ENCODE results near the gene HHATL.
"Not testable (repeated sequence)": the region's sequence is repeated elsewhere in the genome, so short reads cannot be mapped to it uniquely, and the experiment has no call there.

HHATL gene

GRCh38 chr3:42733501-42734262 lies 31.1 kb upstream of the HHATL start:
- no peak for DNase-seq (ENCODE audit: low read depth)

DNA sequence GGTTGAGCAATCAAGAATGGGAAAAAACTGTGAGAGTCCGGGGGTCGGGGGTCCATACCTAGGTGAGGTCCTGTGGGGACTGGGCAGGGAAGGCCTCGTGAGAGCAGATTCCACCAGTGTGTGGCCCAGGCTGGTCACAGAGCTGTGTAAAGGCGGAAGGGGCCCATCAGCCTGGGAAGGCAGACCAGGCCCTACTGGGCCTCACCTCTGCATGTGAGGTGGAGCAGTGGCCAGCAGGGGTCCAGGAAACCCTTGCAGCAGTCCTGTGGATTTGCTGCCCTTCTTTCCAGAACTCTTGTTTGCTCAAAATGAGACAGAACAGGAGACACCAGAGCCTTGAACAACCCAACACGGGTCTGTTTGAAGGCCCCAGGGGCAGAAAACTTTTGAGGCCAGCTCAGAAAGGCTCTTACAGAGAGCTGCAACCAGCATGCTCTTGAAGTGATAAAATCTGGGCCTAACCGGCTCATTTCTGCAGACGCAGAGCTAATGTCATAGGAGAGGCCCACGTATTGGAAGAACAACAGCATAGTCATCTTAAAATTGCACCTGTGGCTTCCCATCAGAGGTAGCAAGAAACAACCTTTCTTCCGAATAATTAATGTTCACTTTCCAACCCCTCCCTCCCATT lies 30.3 kb upstream of the HHATL start:
- no peak for DNase-seq (ENCODE audit: low read depth)

- no peak for DNase-seq (ENCODE audit: low read depth)
These were observed 29.7 kb upstream of the HHATL start for GRCh38 chr3:42732196-42732828.

DNA sequence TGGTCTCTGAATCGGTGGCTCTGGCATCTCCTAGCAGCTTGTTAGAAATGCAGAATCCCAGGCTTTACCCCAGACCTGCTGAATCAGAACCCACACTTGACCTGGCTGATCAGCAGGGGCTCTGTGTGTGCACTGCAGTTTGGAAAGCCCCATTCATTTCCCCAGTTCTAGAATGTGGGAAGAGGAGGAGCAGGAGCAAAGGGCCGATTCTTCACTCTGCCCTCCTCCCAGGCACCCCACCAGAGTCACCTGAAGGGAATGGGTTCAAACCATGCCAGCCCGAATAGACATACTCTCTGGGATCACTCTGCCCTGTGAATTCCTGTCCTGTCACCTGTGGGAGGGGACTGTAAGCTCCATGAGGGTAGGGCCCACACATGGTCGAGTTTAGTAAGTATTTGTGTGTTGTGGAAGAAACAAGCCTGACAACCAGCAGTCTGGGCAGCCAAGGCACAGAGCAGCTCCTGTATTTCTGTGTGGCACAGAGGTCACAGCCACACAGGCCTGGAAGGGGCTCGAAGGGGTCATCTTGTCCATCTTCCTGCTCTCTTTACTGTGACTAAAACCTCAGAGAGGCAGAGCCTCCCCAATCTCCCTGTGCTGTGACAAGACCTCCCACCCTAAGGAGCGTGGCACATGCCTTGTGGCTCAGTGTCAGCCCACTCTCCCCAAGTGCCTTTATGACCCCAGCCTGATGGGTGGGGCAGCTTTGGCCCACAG lies 29.0 kb upstream of the HHATL start:
- DNase-seq (ENCODE audit: low read depth): no peak

- DNase-seq (ENCODE audit: low read depth): no peak
These were observed 28.3 kb upstream of the HHATL start for GRCh38 chr3:42730706-42731420.

DNA sequence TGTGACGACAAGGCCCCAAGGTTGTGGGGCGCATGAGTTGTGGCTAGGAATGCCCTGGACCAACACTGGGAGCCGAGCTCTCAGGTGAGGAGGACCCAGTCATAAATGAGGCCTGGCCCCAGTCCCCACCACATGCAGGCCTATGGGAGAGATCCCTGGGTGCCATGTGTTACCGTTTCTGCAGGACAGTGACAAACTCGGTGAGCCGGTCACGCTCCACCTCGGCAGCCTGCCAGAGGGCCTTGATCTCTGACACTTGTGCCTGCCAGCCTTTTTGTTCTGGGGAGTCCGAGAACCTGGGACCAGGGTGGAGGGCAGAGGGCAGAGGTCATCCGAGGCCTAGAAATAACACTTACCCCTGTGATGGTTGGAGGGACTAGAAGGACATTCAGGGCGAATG lies 27.7 kb upstream of the HHATL start:
- DNase-seq (ENCODE audit: low read depth): no peak

DNA sequence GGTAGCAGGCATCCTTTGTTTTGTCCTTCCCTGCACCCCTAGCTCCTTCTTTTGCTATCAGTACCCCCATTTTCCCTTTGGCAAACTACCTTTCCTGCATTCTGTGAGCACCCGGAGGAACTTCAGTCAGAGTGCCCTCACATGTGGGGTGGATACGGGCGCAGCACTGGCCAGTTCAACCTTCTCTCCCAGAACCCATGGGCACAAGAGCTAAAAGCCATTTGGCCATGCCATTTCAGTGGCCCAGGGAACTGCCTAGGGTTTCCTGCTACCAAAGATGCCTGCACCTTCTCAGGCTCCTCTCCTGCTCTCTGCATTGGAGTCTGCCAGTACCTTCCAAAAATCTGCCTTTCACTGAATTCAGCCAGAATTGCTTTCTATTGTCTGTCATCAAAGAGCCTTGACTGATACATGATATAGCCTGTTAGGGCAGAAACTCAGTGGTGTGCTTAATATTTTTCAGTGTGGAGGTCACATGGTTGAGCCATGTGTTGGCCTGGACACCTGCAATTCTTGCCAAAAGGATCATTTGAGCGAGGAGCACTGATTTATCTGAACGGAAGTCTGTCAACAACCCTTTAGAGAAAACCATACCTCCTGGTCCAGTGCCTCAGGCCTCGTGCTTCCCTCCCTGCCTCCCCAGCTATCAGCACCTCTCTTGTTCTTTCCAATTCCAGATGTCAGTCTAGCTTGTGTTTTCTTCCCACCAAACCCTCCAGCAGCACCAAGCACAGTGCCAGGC lies 27.0 kb upstream of the HHATL start:
- no peak for DNase-seq (ENCODE audit: low read depth)

- DNase-seq (ENCODE audit: low read depth): no peak
These were observed 26.2 kb upstream of the HHATL start for GRCh38 chr3:42728668-42729364.

- DNase-seq (ENCODE audit: low read depth): no peak
These were observed 25.5 kb upstream of the HHATL start for GRCh38 chr3:42728056-42728455.

DNA sequence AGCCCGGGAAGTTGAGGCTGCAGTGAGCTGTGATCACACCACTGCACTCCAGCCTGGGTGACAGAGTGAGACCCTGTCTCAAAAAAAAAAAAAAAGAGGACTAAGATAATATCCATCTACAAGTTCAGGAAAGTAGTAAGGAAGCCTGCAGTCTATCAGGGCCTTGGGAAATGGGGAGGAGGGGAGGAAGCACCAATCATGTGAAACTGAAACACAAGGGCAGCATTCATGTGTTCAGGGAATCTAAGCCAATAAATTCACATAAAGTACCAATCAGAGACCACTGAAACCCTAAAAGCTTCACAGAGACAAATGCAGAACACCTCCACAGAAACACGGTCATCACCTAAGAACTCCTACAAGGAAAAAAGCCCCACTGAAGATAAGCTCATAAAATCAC lies 22.9 kb upstream of the HHATL start:
- DNase-seq (ENCODE audit: low read depth): no peak

- DNase-seq (ENCODE audit: low read depth): no peak
These were observed 20.6 kb upstream of the HHATL start for GRCh38 chr3:42723219-42723618.

- DNase-seq (ENCODE audit: low read depth): not testable (repeated sequence)
These were observed 19.8 kb upstream of the HHATL start for GRCh38 chr3:42722442-42722841.

GRCh38 chr3:42721690-42722089 lies 19.1 kb upstream of the HHATL start:
- DNase-seq (ENCODE audit: low read depth): no peak

- DNase-seq (ENCODE audit: low read depth): no peak
These were observed 17.5 kb upstream of the HHATL start for GRCh38 chr3:42720126-42720525.

GRCh38 chr3:42719002-42719401 lies 16.4 kb upstream of the HHATL start:
- DNase-seq (ENCODE audit: low read depth): no peak

GRCh38 chr3:42718338-42718737 lies 15.7 kb upstream of the HHATL start:
- no peak for DNase-seq (ENCODE audit: low read depth)

DNA sequence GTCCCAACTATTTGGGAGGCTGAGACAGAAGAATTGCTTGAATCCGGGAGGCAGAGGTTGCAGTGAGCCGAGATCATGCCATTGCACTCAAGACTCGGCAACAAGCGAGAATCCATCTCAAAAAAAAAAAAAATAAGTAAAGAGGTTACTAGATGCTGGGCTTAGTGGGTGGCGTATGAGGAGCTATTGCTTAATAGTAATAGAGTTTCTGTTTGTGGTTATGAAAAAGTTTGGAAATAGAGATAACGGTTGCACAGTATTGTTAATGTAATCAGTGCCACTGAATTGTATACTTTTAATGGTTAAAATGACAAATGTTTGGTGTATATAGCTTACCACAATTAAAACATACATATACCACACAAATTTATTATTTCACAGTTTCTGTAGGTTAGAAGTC lies 14.7 kb upstream of the HHATL start:
- no peak for DNase-seq (ENCODE audit: low read depth)

- no peak for DNase-seq (ENCODE audit: low read depth)
These were observed 11.7 kb upstream of the HHATL start for GRCh38 chr3:42714171-42714852.

GRCh38 chr3:42713747-42714146 lies 11.1 kb upstream of the HHATL start:
- DNase-seq (ENCODE audit: low read depth): no peak

- DNase-seq (ENCODE audit: low read depth): no peak
These were observed 10.2 kb upstream of the HHATL start for GRCh38 chr3:42712688-42713372.
